A673 (cell line): ENCODE measurements around the gene CHPT1. TPM values are rescaled to one million over a fixed set of nuclear protein-coding genes. Genes with fewer than 3 reads are reported as not detected.

ENCODE experiments used
- BruUV-seq: library from RNA; stranded (reverse); fragments of 400-500 nt; replicated peaks from 2 replicates; lab custom pipeline; 2021; lab: Mats Ljungman, UMichigan
- CTCF ChIA-PET: fragments of 300-600 bp; sonication (Branson Sonifier 250); formaldehyde crosslinking; loops from one replicate; lab custom pipeline; 2022; ENCODE audit warnings: antibody characterized with exemption; lab: Charles Lee
- POLR2A ChIA-PET: fragments of 300-600 bp; sonication (Branson Sonifier 250); formaldehyde crosslinking; loops from one replicate; lab custom pipeline; 2022; ENCODE audit warnings: antibody characterized with exemption; ENCODE audit not compliant: low non-redundant PET; lab: Charles Lee
- DNase-seq: peaks from one replicate; pipeline ENCODE4 v3.0.0-alpha.2; 2015; ENCODE audit warnings: low spot score
- H3K27ac ChIP-seq: fragments of 200-600 bp; sonication (generic); 2 replicates; pipeline ENCODE4 v1.5.1; 2016; ENCODE audit warnings: mixed run types, low read depth, mild to moderate bottlenecking, mixed read lengths, antibody characterized with exemption, low read length; ENCODE audit not compliant: poor library complexity, severe bottlenecking
- H3K27me3 ChIP-seq: fragments of 200-600 bp; sonication (generic); replicated peaks from 2 replicates; pipeline ENCODE4 v1.6.1; 2017; ENCODE audit warnings: mixed run types, low read depth, mild to moderate bottlenecking, mixed read lengths, antibody characterized with exemption, low read length; ENCODE audit not compliant: insufficient read depth, poor library complexity
- H3K36me3 ChIP-seq: fragments of 200-600 bp; sonication (generic); 2 replicates; pipeline ENCODE4 v1.6.1; 2016; ENCODE audit warnings: mixed run types, mild to moderate bottlenecking, mixed read lengths, antibody characterized with exemption, low read length; ENCODE audit not compliant: insufficient read depth, poor library complexity, severe bottlenecking
- H3K4me1 ChIP-seq: fragments of 200-600 bp; sonication (generic); 2 replicates; pipeline ENCODE4 v1.6.1; 2017; ENCODE audit warnings: mixed run types, mild to moderate bottlenecking, mixed read lengths, antibody characterized with exemption, low read length; ENCODE audit not compliant: insufficient read depth, poor library complexity, severe bottlenecking
- H3K4me3 ChIP-seq: fragments of 200-600 bp; sonication (generic); 2 replicates; pipeline ENCODE4 v1.5.1; 2016; ENCODE audit warnings: low read depth, mixed run types, mild to moderate bottlenecking, mixed read lengths, low read length; ENCODE audit not compliant: poor library complexity, severe bottlenecking
- H3K9me3 ChIP-seq: fragments of 200-600 bp; sonication (generic); 2 replicates; pipeline ENCODE4 v1.6.1; 2016; ENCODE audit warnings: mixed run types, low read depth, mild to moderate bottlenecking, mixed read lengths, antibody characterized with exemption, low read length; ENCODE audit not compliant: poor library complexity, severe bottlenecking
- CTCF ChIP-seq: fragments of 300-800, 200-600 bp; sonication (generic); conservative IDR thresholded peaks from 2 replicates; pipeline ENCODE4 v1.5.1; 2017; ENCODE audit warnings: low read depth, mild to moderate bottlenecking, antibody characterized with exemption, low read length, moderate library complexity, mixed read lengths
- EZH2 ChIP-seq: fragments of 200-600 bp; sonication (generic); IDR thresholded peaks from 2 replicates; pipeline ENCODE4 v1.6.1; 2017; ENCODE audit warnings: borderline replicate concordance, low read depth, mild to moderate bottlenecking, mixed read lengths, antibody characterized with exemption, low read length; ENCODE audit not compliant: poor library complexity, severe bottlenecking
- intact Hi-C: fragments of 100-400 bp; cut with micrococcal nuclease; formaldehyde crosslinking; loops from one replicate; pipeline ENCODE4 v1.10.0; 2022; ENCODE audit not compliant: unreplicated experiment
- total RNA-seq: library from RNA; stranded (reverse); gene quantifications from 2 replicates; pipeline ENCODE4 v1.2.3, GENCODE V29; 2021

Gene CHPT1
- total RNA-seq, 1 experiment from 2014 or later = 31.6 TPM

GRCh38 chr12:101694986-101695385 lies 2.5 kb upstream of the CHPT1 start:
- TF ChIP-seq EZH2 = no peak
- no peak for TF ChIP-seq CTCF
- intact Hi-C loops = no loop called here
- DNase-seq = no peak
- POLR2A ChIA-PET = no interaction called here
- no TSS peak for BruUV-seq
- no peak overlapping the region for H3K27ac ChIP-seq
- no peaks in the 10 kb centered on the region for H3K4me1 ChIP-seq
- CTCF ChIA-PET = no interaction called here
- H3K36me3 ChIP-seq = no peaks in the 10 kb centered on the region
- H3K27me3 ChIP-seq = no peaks in the 10 kb centered on the region
- no peaks in the 10 kb centered on the region for H3K9me3 ChIP-seq
- no peak overlapping the region for H3K4me3 ChIP-seq

GRCh38 chr12:101695706-101696105 lies 1.7 kb upstream of the CHPT1 start:
- no peaks in the 10 kb centered on the region for H3K27me3 ChIP-seq
- H3K27ac ChIP-seq = no peak overlapping the region
- intact Hi-C loops = loop anchor here (2.0 kb wide), 1 partner anchor 63 kb away; no protein-coding TSS in a partner anchor
- BruUV-seq = no TSS peak
- CTCF ChIA-PET = no interaction called here
- H3K4me1 ChIP-seq = no peaks in the 10 kb centered on the region
- TF ChIP-seq EZH2 = no peak
- TF ChIP-seq CTCF = no peak
- DNase-seq = no peak
- no peaks in the 10 kb centered on the region for H3K9me3 ChIP-seq
- no peak overlapping the region for H3K4me3 ChIP-seq
- POLR2A ChIA-PET = no interaction called here
- no peaks in the 10 kb centered on the region for H3K36me3 ChIP-seq

GRCh38 chr12:101696251-101697196 lies 916 bp upstream of the CHPT1 start:
- CTCF ChIA-PET = no interaction called here
- Histone ChIP-seq H3K9me3 (no peaks in the 10 kb centered on the region), H3K27ac (no peak overlapping the region), H3K36me3 (no peaks in the 10 kb centered on the region), H3K27me3 (no peaks in the 10 kb centered on the region), H3K4me1 (no peaks in the 10 kb centered on the region), H3K4me3 (peak overlapping the region; percentile 89)
- no peak for DNase-seq
- POLR2A ChIA-PET = no interaction called here
- no peak for TF ChIP-seq EZH2
- TF ChIP-seq CTCF = no peak
- no TSS peak for BruUV-seq
- intact Hi-C loops = loop anchor here (2.0 kb wide), 1 partner anchor 62 kb away; no protein-coding TSS in a partner anchor
